ENCODE data around the gene DENND2D. TPM values are rescaled to one million over a fixed set of nuclear protein-coding genes. Genes with fewer than 3 reads are reported as not detected.
A peak's percentile ranks its signal among the peaks of the same experiment; 100 is the strongest.

The DENND2D gene
- polyA plus RNA-seq, 5 donors = 17.0 to 29.0 (median 25.5) TPM

DNA sequence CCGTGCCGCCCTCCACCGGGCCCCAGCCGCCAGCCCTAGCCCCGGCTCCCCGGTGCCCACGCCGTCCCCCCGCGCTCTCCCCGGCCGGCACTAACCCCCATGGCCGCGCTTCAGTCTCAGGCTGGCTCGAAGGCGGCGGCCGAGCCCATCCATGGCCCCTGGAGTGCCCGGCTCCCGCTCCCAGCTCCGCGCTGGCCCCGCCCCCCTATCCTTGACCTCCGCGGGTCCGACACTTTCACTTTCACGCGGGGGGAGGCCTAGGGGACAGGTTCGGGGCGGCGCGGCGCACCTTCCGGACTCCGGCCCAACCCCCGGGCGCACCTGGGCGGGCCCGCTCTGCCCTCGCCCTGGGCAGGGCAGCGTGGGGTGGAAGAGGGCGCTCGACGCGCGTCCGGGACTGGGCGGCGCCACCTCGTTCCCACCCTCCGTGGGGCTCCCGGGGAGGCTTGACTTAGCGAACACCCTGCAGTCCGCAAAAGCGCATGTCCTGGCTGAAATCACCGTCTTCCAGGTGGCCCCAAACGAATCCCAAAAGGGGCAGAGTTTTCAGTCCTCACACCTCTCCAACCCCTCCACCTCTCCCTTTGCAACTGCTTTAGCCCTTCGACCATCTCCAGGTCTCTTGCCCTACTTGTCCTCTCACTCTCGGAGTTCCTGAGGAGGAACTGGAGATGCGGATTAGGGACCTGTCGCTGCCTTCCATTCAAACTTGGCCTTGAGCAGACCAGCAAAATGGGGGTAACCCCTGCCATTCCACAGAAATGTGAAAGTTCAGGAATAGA, 3.9 kb upstream of the DENND2D start:
- DNase-seq = peak in 1 of 2 donors; percentile 49

DNA sequence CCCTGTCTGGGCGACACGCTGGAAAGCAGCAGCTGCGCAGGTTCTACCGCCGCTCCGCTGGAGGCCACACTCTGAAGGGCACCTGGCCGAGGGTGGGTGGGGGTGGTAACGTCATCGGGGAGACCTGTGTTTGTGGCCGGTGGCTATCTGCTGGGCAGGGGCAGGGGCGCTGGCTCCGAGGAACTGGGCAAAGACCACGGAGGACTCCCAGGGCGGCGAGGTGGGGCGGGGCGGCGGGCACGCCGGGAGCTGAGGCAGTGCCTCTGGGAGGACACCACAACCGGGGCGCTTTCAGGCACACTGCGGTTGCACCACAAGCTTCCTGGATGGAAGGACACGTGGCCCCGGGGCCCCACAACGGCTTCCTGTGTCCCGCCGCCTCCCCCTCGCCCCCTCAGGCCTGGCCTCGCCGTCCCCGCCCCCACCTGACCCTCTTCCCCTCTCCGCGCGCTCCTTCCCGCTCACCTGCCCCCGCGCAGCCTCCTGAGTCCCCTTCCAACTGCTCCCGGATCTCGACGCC, 3.3 kb upstream of the DENND2D start:
- peak in 1 of 2 donors; percentile 43 for DNase-seq

DNA sequence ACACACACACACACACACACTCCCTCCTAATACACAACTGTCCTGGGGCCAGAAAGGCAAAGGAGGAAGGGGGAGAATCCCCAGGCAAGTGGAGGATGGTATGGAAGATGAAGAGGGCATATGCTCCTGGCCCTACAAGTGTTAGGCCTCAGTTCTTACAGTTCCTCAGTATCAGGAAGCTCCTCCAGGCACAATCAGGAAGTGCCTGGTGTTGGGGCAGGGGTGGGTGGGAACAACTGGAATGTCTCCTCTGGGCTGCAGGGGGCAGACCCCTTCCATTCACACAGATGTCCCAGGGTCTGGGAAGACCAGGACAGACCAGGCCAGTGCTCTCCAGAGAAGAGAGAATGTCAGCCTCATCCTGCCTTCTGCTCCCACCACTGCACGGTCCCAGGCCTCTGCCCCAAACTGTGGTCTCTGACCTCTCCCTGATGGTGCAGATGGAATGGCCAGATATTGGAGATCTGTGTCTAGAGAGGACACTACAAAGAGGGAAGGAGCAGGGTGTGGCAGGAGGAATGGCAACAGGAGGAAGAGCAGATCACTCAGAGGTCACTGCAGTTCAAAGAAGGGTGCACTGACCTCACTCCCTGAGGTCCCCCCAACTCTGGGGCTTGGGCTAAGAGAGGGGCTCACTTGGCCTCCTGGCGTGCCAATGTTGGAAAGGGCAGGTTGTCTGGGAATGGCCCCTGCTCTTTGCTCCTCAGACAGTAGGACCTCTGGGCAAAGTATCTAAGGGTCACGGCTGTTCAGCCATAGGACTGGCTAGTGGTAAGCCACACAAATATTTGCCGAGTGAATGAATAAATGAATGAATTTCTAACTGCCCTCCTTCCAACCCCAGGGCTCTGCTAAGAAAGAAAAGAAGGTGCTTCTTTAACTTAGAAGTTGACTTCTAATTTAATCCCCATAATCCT, 2.5 kb upstream of the DENND2D start:
- DNase-seq = no peak

DNA sequence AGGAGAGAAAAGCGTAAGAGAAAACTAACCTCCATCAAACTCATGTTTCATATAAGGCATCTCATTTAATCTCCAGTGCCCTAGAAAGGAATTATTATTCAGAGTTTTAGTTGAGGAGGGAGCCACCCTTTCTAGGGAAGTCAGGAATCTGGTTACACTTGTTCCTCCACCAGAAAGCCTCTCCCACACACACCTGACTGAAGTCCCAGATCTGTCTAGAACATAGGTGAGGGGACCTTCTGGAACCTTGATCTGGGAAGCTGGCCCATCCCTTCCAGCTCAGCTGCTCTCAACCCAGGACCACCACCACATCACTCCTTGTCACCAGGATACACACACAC, 1.9 kb upstream of the DENND2D start:
- no peak for DNase-seq

- no peak for DNase-seq
Observed at GRCh38 chr1:111201275-111202090, 1.0 kb upstream of the DENND2D start.

DNA sequence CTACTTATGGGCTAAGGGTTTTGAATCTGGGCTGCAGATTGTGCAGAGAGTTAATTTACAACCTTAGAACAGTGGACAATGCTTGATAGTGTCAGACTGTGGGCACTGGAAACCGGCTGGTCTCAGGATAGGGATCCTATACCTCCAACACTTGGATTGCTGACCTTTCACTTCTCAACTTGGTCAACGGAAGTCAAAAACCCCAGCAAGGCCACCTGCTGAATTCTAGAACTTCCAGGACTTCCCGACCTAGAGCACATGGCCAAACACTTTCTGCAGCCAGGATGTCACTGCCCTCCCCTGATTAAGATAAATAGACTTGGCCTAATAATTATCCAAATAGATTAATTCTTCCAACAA, 336 bp upstream of the DENND2D start:
- DNase-seq = no peak

DNA sequence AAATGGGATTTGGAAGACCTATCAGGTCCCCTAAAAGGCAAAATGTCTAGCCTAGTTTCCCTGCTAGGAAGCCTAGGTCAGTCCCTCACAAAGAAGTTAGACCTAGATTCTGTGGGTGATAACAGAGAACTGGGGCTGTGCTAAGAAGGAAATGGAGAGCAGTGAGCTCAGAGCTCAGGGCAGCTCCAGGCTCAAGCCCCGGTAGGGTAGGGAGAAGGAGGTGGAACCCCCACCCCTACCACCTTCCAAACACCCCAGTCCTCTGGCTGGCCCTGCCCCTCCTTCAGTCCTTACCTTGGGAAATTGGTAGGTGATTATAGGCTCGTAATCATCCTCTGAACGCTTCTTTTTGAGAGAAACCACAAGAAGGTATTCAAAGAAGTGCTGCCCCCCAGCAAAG, 1.1 kb downstream of the DENND2D start:
- DNase-seq = no peak

DNA sequence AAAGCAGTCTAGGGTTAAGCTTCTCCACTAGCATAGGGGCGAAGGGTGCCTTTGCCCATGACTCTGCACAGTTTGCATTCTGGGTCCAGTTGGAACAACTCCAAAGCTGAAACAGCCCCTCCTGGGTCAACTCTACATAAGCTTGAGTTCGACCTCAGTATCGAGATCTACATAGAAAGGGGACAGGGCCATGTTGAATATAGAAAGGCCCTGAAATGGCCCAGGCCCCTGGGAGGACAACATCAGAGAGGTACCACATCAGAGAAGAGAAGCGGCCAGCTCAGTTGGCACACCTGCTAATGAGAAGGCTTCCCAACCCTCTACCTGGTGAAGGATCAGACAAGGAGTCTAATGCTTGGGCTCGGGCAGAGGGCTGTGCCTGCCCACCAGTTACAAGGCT, 1.6 kb downstream of the DENND2D start:
- no peak for DNase-seq

GRCh38 chr1:111197598-111198284, 2.7 kb downstream of the DENND2D start:
- DNase-seq = no peak

- DNase-seq = no peak
Observed at GRCh38 chr1:111196213-111196612, 4.2 kb downstream of the DENND2D start.

DNA sequence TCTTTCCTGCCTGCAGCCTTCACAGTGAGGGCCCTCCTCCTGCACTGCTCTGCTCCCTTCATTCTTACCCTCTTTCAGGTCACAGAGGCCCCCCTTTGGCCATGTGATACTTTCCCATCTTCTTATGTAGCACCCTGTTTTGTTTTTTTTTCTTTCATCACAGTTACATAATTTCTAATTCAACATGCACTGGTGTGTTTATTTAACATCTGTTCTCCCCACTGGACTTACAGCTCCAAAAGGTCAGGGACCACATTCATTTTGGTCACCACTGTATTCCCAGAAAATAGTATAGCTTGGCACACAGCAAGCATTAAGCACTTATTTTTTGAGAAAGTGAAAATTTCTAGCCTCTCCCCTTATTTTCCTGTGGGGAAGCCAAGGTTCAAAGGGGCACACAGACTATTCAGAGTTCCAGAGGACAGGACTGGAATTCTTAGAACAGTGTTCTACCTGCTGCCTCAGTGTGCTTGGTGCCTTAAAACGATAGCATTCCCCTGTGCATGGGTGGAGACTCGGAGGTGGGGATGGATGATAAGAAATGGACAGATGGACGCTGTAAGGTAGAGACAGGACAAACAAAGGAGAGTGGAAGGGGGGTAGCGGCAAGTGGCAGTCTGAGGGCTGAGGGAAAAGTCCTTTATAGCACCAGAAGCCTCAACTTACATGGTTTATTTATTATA, 5.3 kb downstream of the DENND2D start:
- DNase-seq = no peak

DNA sequence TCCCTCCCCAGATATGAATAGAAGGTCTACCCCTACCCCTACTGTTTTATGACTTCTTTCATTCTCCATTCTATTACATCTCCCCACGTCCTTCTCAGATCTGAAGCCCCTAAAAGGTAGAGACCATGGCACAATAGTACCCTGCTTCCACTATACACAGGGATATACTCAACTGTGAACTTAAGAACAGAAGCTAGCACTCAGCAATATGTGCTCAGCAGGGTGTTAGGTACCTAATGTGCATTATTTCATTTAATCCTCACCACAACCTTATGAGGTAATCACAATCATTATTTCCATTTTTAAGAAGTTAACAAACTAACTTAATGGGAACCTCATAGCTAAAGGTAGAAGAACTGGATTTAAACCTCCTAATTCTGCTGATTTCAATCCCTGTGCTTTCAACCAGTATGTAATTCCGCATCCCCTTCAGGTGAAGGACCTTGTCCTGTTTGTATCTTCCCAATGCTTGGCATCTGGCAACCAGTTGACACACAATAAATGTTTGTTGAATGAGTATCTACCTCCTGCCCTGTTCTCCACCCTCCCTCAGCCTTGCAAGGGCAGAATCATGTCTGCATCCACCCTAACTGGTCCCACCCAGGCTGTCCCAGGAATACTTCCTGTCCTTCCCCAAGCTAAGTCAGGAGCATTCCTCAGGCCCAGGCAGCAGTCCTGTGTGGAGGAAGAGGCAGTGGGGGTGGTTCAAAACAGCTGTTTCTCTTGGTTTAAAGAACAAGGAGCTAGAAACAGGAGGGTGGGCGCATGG, 6.5 kb downstream of the DENND2D start:
- DNase-seq = no peak

DNA sequence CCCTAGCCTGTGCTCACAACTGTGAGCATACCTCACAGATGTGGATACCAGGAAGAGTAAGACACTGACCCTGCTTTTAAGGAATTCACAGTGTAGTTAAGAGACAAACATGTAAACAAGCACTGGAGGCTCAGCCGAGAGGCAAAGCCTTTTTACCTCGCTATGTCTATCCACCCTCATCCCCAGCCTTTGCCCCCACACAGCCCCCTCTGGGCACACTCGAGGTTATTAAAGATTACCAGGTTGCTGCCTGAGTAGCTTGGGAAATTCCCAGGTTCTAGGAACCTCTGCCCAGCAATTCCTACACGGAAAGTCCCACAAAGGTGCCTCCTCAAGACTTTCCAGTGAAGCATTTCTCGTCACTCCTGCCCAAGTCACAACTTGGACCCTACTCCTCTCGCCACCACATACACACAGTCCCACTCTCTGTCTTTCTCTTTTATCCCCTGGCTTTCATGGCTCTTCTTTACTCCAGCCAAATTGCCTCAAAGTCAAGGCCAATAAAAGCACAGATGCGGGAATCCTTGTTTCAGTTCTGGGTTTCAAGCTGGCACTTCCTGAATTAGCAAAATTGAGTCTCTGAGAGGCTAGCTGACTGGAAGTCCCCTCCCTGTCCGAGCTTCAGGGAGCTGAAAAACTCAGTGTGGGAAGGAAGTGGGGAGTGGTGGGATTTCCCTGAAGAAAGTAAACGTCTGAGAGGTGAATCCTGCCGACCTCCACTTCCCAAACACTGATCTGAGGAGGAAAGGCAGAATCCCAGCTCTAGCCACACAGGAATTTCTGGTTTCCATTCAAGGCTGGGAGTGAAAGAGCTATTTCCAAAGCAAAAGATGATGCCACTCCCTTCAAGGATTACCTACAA, 7.6 kb downstream of the DENND2D start:
- DNase-seq = no peak

- DNase-seq = no peak
Observed at GRCh38 chr1:111192074-111192473, 8.4 kb downstream of the DENND2D start.

- peak; percentile 73 to 75 for DNase-seq
Observed at GRCh38 chr1:111191496-111191895, 8.9 kb downstream of the DENND2D start.

DNA sequence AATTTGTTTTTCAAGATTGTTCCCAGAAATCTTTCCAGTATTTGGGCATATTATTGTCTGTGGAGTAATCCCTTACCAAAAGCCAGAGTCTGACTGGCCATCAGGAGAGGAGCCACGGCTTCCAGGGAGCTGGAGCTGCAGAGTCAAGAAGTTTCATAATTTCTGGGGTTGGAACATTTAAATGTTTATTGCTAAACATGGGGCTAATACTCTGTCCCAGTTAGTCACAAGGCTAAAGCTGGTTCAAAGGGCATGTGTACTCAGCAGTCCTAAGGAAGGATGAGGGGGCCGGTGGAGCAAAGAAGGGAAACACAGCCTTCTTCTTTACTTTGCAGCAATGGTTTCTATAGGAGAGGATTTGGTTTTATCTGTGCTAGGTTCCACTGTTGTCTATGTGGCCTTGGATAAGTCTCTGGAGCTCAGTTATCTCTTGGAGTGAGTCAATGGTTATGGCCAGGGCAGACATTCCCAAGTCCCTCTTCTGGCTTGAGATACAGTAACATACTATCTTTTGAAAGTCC, 9.5 kb downstream of the DENND2D start:
- peak in 1 of 2 donors; percentile 57 for DNase-seq

DNA sequence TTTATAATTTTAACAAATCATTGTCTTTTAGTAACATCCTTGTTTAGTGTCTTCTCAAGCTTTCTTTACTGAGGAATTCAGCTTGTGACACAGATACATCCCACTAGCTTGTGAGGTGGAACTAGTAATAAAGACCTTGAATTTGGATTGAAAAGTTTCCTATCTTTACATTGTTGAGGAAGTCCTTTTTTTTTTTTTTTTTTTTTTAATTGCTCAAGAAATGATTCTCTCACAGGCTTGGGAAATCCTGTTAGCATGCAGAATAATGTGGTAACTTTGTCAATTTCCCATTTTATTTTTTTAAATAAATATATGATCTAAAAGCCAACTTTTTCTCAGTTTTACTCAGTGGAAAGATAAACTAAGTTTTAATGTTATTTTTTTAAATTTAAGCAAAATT, 15.8 kb downstream of the DENND2D start:
- no peak for DNase-seq

- no peak for DNase-seq
Observed at GRCh38 chr1:111183308-111184069, 17.0 kb downstream of the DENND2D start.

All from right lung (tissue), 5 donors.